A549 (cell line): ENCODE results near the gene SORCS2.

Experiments
- FOSL2 ChIP-seq, 2 experiments: fragments of 450-650 bp in 1 of 2; fragments of >200 bp in 1 of 2; sonication (Bioruptor Twin) in 1 of 2; formaldehyde crosslinking; IDR thresholded peaks; 2 replicates each; pipeline versions ENCODE4 v1.5.0 to v1.6.1; 2016 to 2020; ENCODE audit warnings: mild to moderate bottlenecking in 1 of 2, moderate library complexity in 1 of 2
- JUNB ChIP-seq: fragments of >200 bp; sonication (Bioruptor Twin); formaldehyde crosslinking; IDR thresholded peaks from 2 replicates; pipeline ENCODE4 v1.6.1; 2016
- POLR2A ChIP-seq: IDR thresholded peaks from 2 replicates; pipeline ENCODE4 v1.6.1; 2012; ENCODE audit warnings: mild to moderate bottlenecking, low read length
- RAD21 ChIP-seq, 2 experiments: fragments of >200 bp in 1 of 2; sonication (Bioruptor Twin) in 1 of 2; formaldehyde crosslinking in 1 of 2; IDR thresholded peaks in 1 of 2; conservative IDR thresholded peaks in 1 of 2; 2 replicates in 1 of 2; 3 replicates in 1 of 2; pipeline ENCODE4 v1.6.1; 2012 to 2018; ENCODE audit warnings: inconsistent platforms in 1 of 2
- RFX5 ChIP-seq: fragments of 450-650 bp; IDR thresholded peaks from 2 replicates; pipeline ENCODE4 v1.7.1; 2014; ENCODE audit warnings: antibody characterized with exemption, mild to moderate bottlenecking, moderate library complexity
- ZC3H11A ChIP-seq: fragments of 450-650 bp; IDR thresholded peaks from 2 replicates; pipeline ENCODE4 v1.6.1; 2014; ENCODE audit warnings: antibody characterized with exemption, mild to moderate bottlenecking
- TF ChIP-seq, protein P1 (sequence below): fragments of >200 bp; sonication (Bioruptor Twin); formaldehyde crosslinking; IDR thresholded peaks from 3 replicates; pipeline ENCODE4 v1.5.1; 2016

DNA sequence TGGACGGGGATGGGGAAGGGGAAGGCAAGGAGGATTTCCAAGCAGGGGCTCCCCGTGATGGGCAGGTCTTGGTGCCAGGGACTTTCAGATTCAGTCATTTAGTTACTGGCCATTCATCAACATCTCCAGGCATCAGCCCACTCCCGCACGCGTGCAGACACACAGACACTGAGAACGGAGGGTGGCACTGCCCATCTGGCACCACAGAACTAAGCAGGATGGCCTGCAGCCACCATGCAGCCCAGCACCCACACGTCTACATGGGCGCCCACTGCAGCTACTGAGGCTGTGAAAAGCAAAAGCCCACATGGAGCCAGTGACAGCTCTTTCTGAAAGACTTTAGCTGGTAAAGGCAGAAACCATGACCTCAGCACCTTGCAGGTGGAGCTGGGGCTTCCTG is 418.5 kb downstream of the SORCS2 start:
- TF ChIP-seq RFX5 = no peak
- TF ChIP-seq, protein P1, sequence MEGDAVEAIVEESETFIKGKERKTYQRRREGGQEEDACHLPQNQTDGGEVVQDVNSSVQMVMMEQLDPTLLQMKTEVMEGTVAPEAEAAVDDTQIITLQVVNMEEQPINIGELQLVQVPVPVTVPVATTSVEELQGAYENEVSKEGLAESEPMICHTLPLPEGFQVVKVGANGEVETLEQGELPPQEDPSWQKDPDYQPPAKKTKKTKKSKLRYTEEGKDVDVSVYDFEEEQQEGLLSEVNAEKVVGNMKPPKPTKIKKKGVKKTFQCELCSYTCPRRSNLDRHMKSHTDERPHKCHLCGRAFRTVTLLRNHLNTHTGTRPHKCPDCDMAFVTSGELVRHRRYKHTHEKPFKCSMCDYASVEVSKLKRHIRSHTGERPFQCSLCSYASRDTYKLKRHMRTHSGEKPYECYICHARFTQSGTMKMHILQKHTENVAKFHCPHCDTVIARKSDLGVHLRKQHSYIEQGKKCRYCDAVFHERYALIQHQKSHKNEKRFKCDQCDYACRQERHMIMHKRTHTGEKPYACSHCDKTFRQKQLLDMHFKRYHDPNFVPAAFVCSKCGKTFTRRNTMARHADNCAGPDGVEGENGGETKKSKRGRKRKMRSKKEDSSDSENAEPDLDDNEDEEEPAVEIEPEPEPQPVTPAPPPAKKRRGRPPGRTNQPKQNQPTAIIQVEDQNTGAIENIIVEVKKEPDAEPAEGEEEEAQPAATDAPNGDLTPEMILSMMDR = no peak
- no peak for TF ChIP-seq FOSL2 (IDR thresholded peaks at IDR 0.05)
- TF ChIP-seq FOSL2 (CRISPR knock-in tag; IDR thresholded peaks at IDR 0.05) = no peak
- TF ChIP-seq ZC3H11A = no peak
- TF ChIP-seq JUNB = no peak
- TF ChIP-seq POLR2A = no peak
- no peak for TF ChIP-seq RAD21 (conservative IDR thresholded peaks at IDR 0.05 in 1 of 2, IDR thresholded peaks at IDR 0.05 in 1 of 2)
